NCI-H1105 (cell line): ENCODE measurements around the gene MYO9B.
"Not testable (repeated sequence)": the region's sequence is repeated elsewhere in the genome, so short reads cannot be mapped to it uniquely, and the experiment has no call there.

Source experiments
- DNase-seq: peaks from one replicate; lab custom pipeline; 2025; lab: John Stamatoyannopoulos, UW

Gene MYO9B

GRCh38 chr19:17114414-17114831 is 38.8 kb downstream of the MYO9B start:
- DNase-seq: no peak

GRCh38 chr19:17116996-17117702 is 41.6 kb downstream of the MYO9B start:
- no peak for DNase-seq

- no peak for DNase-seq
Measured at GRCh38 chr19:17118957-17119356, 43.4 kb downstream of the MYO9B start.

- DNase-seq: no peak
Measured at GRCh38 chr19:17121736-17122293, 46.2 kb downstream of the MYO9B start.

GRCh38 chr19:17123041-17123440 is 47.5 kb downstream of the MYO9B start:
- DNase-seq: no peak

- no peak for DNase-seq
Measured at GRCh38 chr19:17124025-17124424, 48.4 kb downstream of the MYO9B start.

GRCh38 chr19:17125062-17125727 is 49.6 kb downstream of the MYO9B start:
- DNase-seq: no peak

GRCh38 chr19:17125728-17126677 is 50.4 kb downstream of the MYO9B start:
- DNase-seq: no peak

- no peak for DNase-seq
Measured at GRCh38 chr19:17127671-17128070, 52.1 kb downstream of the MYO9B start.

GRCh38 chr19:17128403-17128802 is 52.8 kb downstream of the MYO9B start:
- DNase-seq: no peak

- no peak for DNase-seq
Measured at GRCh38 chr19:17128820-17129219, 53.2 kb downstream of the MYO9B start.

- DNase-seq: no peak
Measured at GRCh38 chr19:17129377-17129776, 53.8 kb downstream of the MYO9B start.

- DNase-seq: no peak
Measured at GRCh38 chr19:17135001-17135853, 59.6 kb downstream of the MYO9B start.

GRCh38 chr19:17136021-17136420 is 60.4 kb downstream of the MYO9B start:
- no peak for DNase-seq

GRCh38 chr19:17136617-17137016 is 61.0 kb downstream of the MYO9B start:
- no peak for DNase-seq

GRCh38 chr19:17137417-17137816 is 61.8 kb downstream of the MYO9B start:
- DNase-seq: no peak

GRCh38 chr19:17138052-17138846 is 62.7 kb downstream of the MYO9B start:
- not testable (repeated sequence) for DNase-seq

GRCh38 chr19:17138937-17139598 is 63.5 kb downstream of the MYO9B start:
- DNase-seq: no peak

- DNase-seq: not testable (repeated sequence)
Measured at GRCh38 chr19:17144771-17145170, 69.2 kb downstream of the MYO9B start.
